OCI-LY1 (cell line): Measurements from ENCODE around the gene AANAT.

Experiments
- H2AFZ ChIP-seq: fragments of 200-600 bp; sonication (generic), shearing (Covaris generic); 2 replicates; pipeline ENCODE4 v1.6.0; 2014; ENCODE audit warnings: antibody characterized with exemption, mild to moderate bottlenecking, low read length
- H3F3A ChIP-seq: fragments of 200-600 bp; sonication (generic), shearing (Covaris generic); 2 replicates; pipeline ENCODE4 v1.6.0; 2014; ENCODE audit warnings: mild to moderate bottlenecking, antibody characterized with exemption, low read length, moderate library complexity; ENCODE audit not compliant: insufficient read depth
- H3K27ac ChIP-seq: fragments of 200-600 bp; sonication (generic); 2 replicates; pipeline ENCODE4 v1.5.1; 2014; ENCODE audit warnings: low read length, mixed run types, mild to moderate bottlenecking, low read depth; ENCODE audit not compliant: poor library complexity, severe bottlenecking
- H3K27me3 ChIP-seq: fragments of 200-600 bp; sonication (generic); 2 replicates; pipeline ENCODE4 v1.6.0; 2014; ENCODE audit warnings: antibody characterized with exemption, mild to moderate bottlenecking, low read length, moderate library complexity; ENCODE audit not compliant: insufficient read depth
- H3K36me3 ChIP-seq: fragments of 200-600 bp; sonication (generic); 2 replicates; pipeline ENCODE4 v1.6.1; 2014; ENCODE audit warnings: mild to moderate bottlenecking, antibody characterized with exemption, low read length, moderate library complexity, mixed read lengths; ENCODE audit not compliant: insufficient read depth
- H3K4me1 ChIP-seq: fragments of 200-600 bp; sonication (generic); 2 replicates; pipeline ENCODE4 v1.5.1; 2014; ENCODE audit warnings: mild to moderate bottlenecking, low read length, moderate library complexity; ENCODE audit not compliant: insufficient read depth, severe bottlenecking
- H3K4me2 ChIP-seq: fragments of 200-600 bp; sonication (generic), shearing (Covaris generic); 2 replicates; pipeline ENCODE4 v1.6.1; 2014; ENCODE audit warnings: low read length
- H3K4me3 ChIP-seq: fragments of 200-600 bp; sonication (generic); 2 replicates; pipeline ENCODE4 v1.5.1; 2014; ENCODE audit warnings: low read length, low read depth, mild to moderate bottlenecking, mixed read lengths; ENCODE audit not compliant: poor library complexity, severe bottlenecking
- H3K79me2 ChIP-seq: fragments of 200-600 bp; shearing (Covaris generic); 2 replicates; pipeline ENCODE4 v1.6.1; 2016; ENCODE audit warnings: mixed run types, low read length, mixed read lengths; ENCODE audit not compliant: insufficient read depth
- H3K9ac ChIP-seq: fragments of 200-600 bp; sonication (generic), shearing (Covaris generic); 2 replicates; pipeline ENCODE4 v1.6.1; 2014; ENCODE audit warnings: mild to moderate bottlenecking, low read length, mixed read lengths
- H3K9me2 ChIP-seq: fragments of 200-600 bp; sonication (generic), shearing (Covaris generic); 2 replicates; pipeline ENCODE4 v1.6.1; 2014; ENCODE audit warnings: low read depth, mild to moderate bottlenecking, low read length, mixed read lengths
- H3K9me3 ChIP-seq: fragments of 200-600 bp; shearing (Covaris generic); 2 replicates; pipeline ENCODE4 v1.6.1; 2014; ENCODE audit warnings: low read length, mixed read lengths
- H4K20me1 ChIP-seq: fragments of 200-600 bp; sonication (generic), shearing (Covaris generic); 2 replicates; pipeline ENCODE4 v1.6.0; 2016; ENCODE audit warnings: mild to moderate bottlenecking, low read length; ENCODE audit not compliant: insufficient read depth
- CTCF ChIP-seq: fragments of 200-600 bp; sonication (generic), shearing (Covaris generic); IDR thresholded peaks from 2 replicates; pipeline ENCODE4 v1.5.1; 2017; ENCODE audit warnings: mild to moderate bottlenecking, antibody characterized with exemption, low read length, moderate library complexity, mixed read lengths
- EZH2 ChIP-seq: fragments of 200-600 bp; sonication (generic), shearing (Covaris generic); IDR thresholded peaks from 2 replicates; pipeline ENCODE4 v1.8.0; 2017; ENCODE audit warnings: borderline replicate concordance, mixed run types, mild to moderate bottlenecking, antibody characterized with exemption, low read length, moderate library complexity, mixed read lengths

AANAT gene

GRCh38 chr17:76458580-76459490, 8.6 kb upstream of the AANAT start:
- Histone ChIP-seq H2AFZ (no peak overlapping the region), H3K27ac (no peak overlapping the region)

GRCh38 chr17:76459674-76460073, 7.7 kb upstream of the AANAT start:
- no peaks in the 10 kb centered on the region for H3K79me2 ChIP-seq
- H3K9me2 ChIP-seq = no peaks in the 10 kb centered on the region
- no peaks in the 10 kb centered on the region for H3K36me3 ChIP-seq
- no peaks in the 10 kb centered on the region for H3K9me3 ChIP-seq
- H3K4me1 ChIP-seq = no peaks in the 10 kb centered on the region
- H3K4me2 ChIP-seq = no peak overlapping the region
- no peak for TF ChIP-seq CTCF
- H3K4me3 ChIP-seq = no peak overlapping the region
- no peak overlapping the region for H3K27ac ChIP-seq
- H3F3A ChIP-seq = no peaks in the 10 kb centered on the region
- no peak overlapping the region for H3K9ac ChIP-seq
- H2AFZ ChIP-seq = no peak overlapping the region
- no peaks in the 10 kb centered on the region for H3K27me3 ChIP-seq
- H4K20me1 ChIP-seq = no peaks in the 10 kb centered on the region

More at GRCh38 chr17:76458580-76459490, 8.6 kb upstream of the AANAT start:
- Histone ChIP-seq H3K79me2 (no peaks in the 10 kb centered on the region), H3K4me2 (no peak overlapping the region), H3K36me3 (no peaks in the 10 kb centered on the region), H3K9me2 (no peaks in the 10 kb centered on the region), H3K27me3 (no peaks in the 10 kb centered on the region), H3K9me3 (no peaks in the 10 kb centered on the region), H3K4me3 (no peak overlapping the region), H3K9ac (no peak overlapping the region), H3K4me1 (no peaks in the 10 kb centered on the region), H3F3A (no peaks in the 10 kb centered on the region), H4K20me1 (no peaks in the 10 kb centered on the region)
- TF ChIP-seq CTCF = peak; percentile 71
- TF ChIP-seq EZH2 = no peak

GRCh38 chr17:76461765-76462555, 5.4 kb upstream of the AANAT start:
- Histone ChIP-seq H3K4me1 (peaks cover 10% of the 10 kb centered on the region), H3K79me2 (no peaks in the 10 kb centered on the region), H3K27ac (no peak overlapping the region), H4K20me1 (no peaks in the 10 kb centered on the region), H3K9ac (no peak overlapping the region), H3K36me3 (no peaks in the 10 kb centered on the region), H3K4me3 (no peak overlapping the region), H3K9me3 (no peaks in the 10 kb centered on the region), H2AFZ (no peak overlapping the region), H3F3A (no peaks in the 10 kb centered on the region), H3K27me3 (no peaks in the 10 kb centered on the region), H3K4me2 (no peak overlapping the region), H3K9me2 (no peaks in the 10 kb centered on the region)
- no peak for TF ChIP-seq CTCF
- no peak for TF ChIP-seq EZH2
